Mesendoderm (in vitro differentiated cells): ENCODE measurements around the gene FAM110A.
"Not testable (repeated sequence)": the region's sequence is repeated elsewhere in the genome, so short reads cannot be mapped to it uniquely, and the experiment has no call there.

Source experiments
- DNase-seq: peaks from one replicate; pipeline ENCODE4 v3.0.0; 2013
- H2AK5ac ChIP-seq: 2 replicates; pipeline ENCODE4 v1.6.1; 2013; ENCODE audit warnings: low read length, inconsistent platforms
- H2BK120ac ChIP-seq: 2 replicates; pipeline ENCODE4 v1.6.1; 2013; ENCODE audit warnings: low read depth, mild to moderate bottlenecking, low read length, moderate library complexity, mixed read lengths
- H2BK15ac ChIP-seq: replicated peaks from 2 replicates; pipeline ENCODE4 v1.6.1; 2013; ENCODE audit warnings: low read depth, mild to moderate bottlenecking, moderate library complexity
- H2BK5ac ChIP-seq: 2 replicates; pipeline ENCODE4 v1.6.1; 2013; ENCODE audit warnings: low read length, inconsistent platforms
- H3K18ac ChIP-seq: 2 replicates; pipeline ENCODE4 v1.6.1; 2013; ENCODE audit warnings: mild to moderate bottlenecking, low read length, mixed read lengths
- H3K23ac ChIP-seq: one replicate; pipeline ENCODE4 v1.6.1; 2013; ENCODE audit warnings: low read length
- H3K27ac ChIP-seq: 2 replicates; pipeline ENCODE4 v1.5.1; 2013; ENCODE audit warnings: low read depth, mild to moderate bottlenecking, inconsistent platforms, low read length, moderate library complexity
- H3K27me3 ChIP-seq: 2 replicates; pipeline ENCODE4 v1.6.1; 2013; ENCODE audit warnings: low read length, control low read depth, mild to moderate bottlenecking, inconsistent platforms; ENCODE audit not compliant: insufficient read depth, poor library complexity
- H3K36me3 ChIP-seq: 2 replicates; pipeline ENCODE4 v1.6.1; 2013; ENCODE audit warnings: low read length, inconsistent platforms; ENCODE audit not compliant: control insufficient read depth, insufficient read depth
- H3K4ac ChIP-seq: one replicate; pipeline ENCODE4 v1.6.1; 2013; ENCODE audit warnings: low read depth, mild to moderate bottlenecking, low read length, moderate library complexity
- H3K4me1 ChIP-seq: 2 replicates; pipeline ENCODE4 v1.6.1; 2013; ENCODE audit warnings: low read depth, low read length, inconsistent platforms; ENCODE audit not compliant: control insufficient read depth
- H3K4me2 ChIP-seq: 2 replicates; pipeline ENCODE4 v1.6.1; 2013; ENCODE audit warnings: low read length
- H3K4me3 ChIP-seq: 2 replicates; pipeline ENCODE4 v1.5.1; 2013; ENCODE audit warnings: mild to moderate bottlenecking, low read length
- H3K56ac ChIP-seq: one replicate; pipeline ENCODE4 v1.6.1; 2013; ENCODE audit warnings: low read length
- H3K79me1 ChIP-seq: 2 replicates; pipeline ENCODE4 v1.6.1; 2013; ENCODE audit warnings: low read length, inconsistent platforms
- H3K79me2 ChIP-seq: 2 replicates; pipeline ENCODE4 v1.6.1; 2013; ENCODE audit warnings: mild to moderate bottlenecking, low read length; ENCODE audit not compliant: control insufficient read depth, insufficient read depth
- H3K9ac ChIP-seq: 2 replicates; pipeline ENCODE4 v1.6.1; 2013; ENCODE audit warnings: low read length, inconsistent platforms
- H4K5ac ChIP-seq: one replicate; pipeline ENCODE4 v1.6.1; 2013; ENCODE audit warnings: low read length
- H4K8ac ChIP-seq: one replicate; pipeline ENCODE4 v1.6.1; 2013; ENCODE audit warnings: low read depth, mild to moderate bottlenecking, control low read depth, low read length, moderate library complexity
- WGBS: extraction: QIAGEN DNeasy Blood & Tissue Kit; methylation state at CpG from one replicate; pipeline ENCODE4 v1.1.7; 2013; ENCODE audit warnings: low lambda C conversion rate, missing lambda C conversion rate; ENCODE audit not compliant: insufficient coverage; ENCODE audit errors: extremely low coverage; 5-methylcytosine and 5-hydroxymethylcytosine counted together

The FAM110A gene

GRCh38 chr20:891706-892080 lies 58.2 kb downstream of the FAM110A start:
- no peak for DNase-seq
- Histone ChIP-seq H3K23ac (no peak overlapping the region), H3K56ac (no peak overlapping the region), H3K27me3 (no peaks in the 10 kb centered on the region), H2BK15ac (no peak overlapping the region), H2AK5ac (no peak overlapping the region), H4K5ac (no peak overlapping the region), H3K79me1 (no peaks in the 10 kb centered on the region), H3K79me2 (no peaks in the 10 kb centered on the region), H3K9ac (no peak overlapping the region), H2BK5ac (no peak overlapping the region), H3K4ac (no peak overlapping the region), H3K36me3 (no peaks in the 10 kb centered on the region), H3K4me3 (no peak overlapping the region), H3K27ac (no peak overlapping the region), H3K4me2 (no peak overlapping the region), H3K4me1 (no peaks in the 10 kb centered on the region), H2BK120ac (no peak overlapping the region), H4K8ac (no peak overlapping the region), H3K18ac (no peak overlapping the region)
- no CpG with 5 or more reads among the region's 4 CpGs for WGBS

- not testable (repeated sequence) for H3K27ac ChIP-seq, H3K36me3 ChIP-seq
- no CpG with 5 or more reads among the region's 5 CpGs for WGBS
These were observed 58.9 kb downstream of the FAM110A start for GRCh38 chr20:892371-892770.

More at GRCh38 chr20:892371-892770, 58.9 kb downstream of the FAM110A start:
- H3K4me3 ChIP-seq, H2BK15ac ChIP-seq, H3K79me2 ChIP-seq, H3K23ac ChIP-seq, H2BK5ac ChIP-seq, H4K5ac ChIP-seq, H3K56ac ChIP-seq, H3K79me1 ChIP-seq, H3K4me2 ChIP-seq, H2BK120ac ChIP-seq, H3K4me1 ChIP-seq, H4K8ac ChIP-seq, DNase-seq, H3K18ac ChIP-seq, H3K9ac ChIP-seq, H3K27me3 ChIP-seq, H3K4ac ChIP-seq, H2AK5ac ChIP-seq: not testable (repeated sequence)
